OCI-LY7 (cell line): ENCODE measurements around the gene SFT2D3. TPM values are rescaled to one million over a fixed set of nuclear protein-coding genes. Genes with fewer than 3 reads are reported as not detected.

Experiments used
- BruUV-seq: library from RNA; stranded (reverse); fragments of 400-500 nt; replicated peaks from 2 replicates; lab custom pipeline; 2021; lab: Mats Ljungman, UMichigan
- CTCF ChIA-PET: fragments of 300-600 bp; sonication (Branson Sonifier 250); formaldehyde crosslinking; loops from one replicate; lab custom pipeline; 2022; ENCODE audit warnings: antibody characterized with exemption; ENCODE audit not compliant: unreplicated experiment; lab: Charles Lee
- POLR2A ChIA-PET: fragments of 300-600 bp; sonication (Branson Sonifier 250); formaldehyde crosslinking; loops from one replicate; lab custom pipeline; 2022; ENCODE audit warnings: antibody characterized with exemption; lab: Charles Lee
- DNase-seq: peaks from one replicate; pipeline ENCODE4 v3.0.0-alpha.2; 2015; ENCODE audit warnings: low spot score
- H2AFZ ChIP-seq: fragments of 200-600 bp; sonication (generic), shearing (Covaris generic); 2 replicates; pipeline ENCODE4 v1.6.1; 2014; ENCODE audit warnings: mild to moderate bottlenecking, antibody characterized with exemption, low read length, moderate library complexity
- H3K27ac ChIP-seq: fragments of 200-600 bp; sonication (generic); 2 replicates; pipeline ENCODE4 v1.5.1; 2014; ENCODE audit warnings: mixed run types, low read depth, mild to moderate bottlenecking, moderate library complexity, low read length, inconsistent platforms; ENCODE audit not compliant: poor library complexity, severe bottlenecking
- H3K36me3 ChIP-seq: fragments of 200-600 bp; sonication (generic); 2 replicates; pipeline ENCODE4 v1.6.1; 2014; ENCODE audit warnings: mild to moderate bottlenecking, antibody characterized with exemption, low read length, moderate library complexity, mixed read lengths; ENCODE audit not compliant: insufficient read depth
- H3K4me1 ChIP-seq: fragments of 200-600 bp; sonication (generic); 2 replicates; pipeline ENCODE4 v1.5.1; 2014; ENCODE audit warnings: mild to moderate bottlenecking, low read length; ENCODE audit not compliant: insufficient read depth, poor library complexity, severe bottlenecking
- H3K4me2 ChIP-seq: fragments of 200-600 bp; sonication (generic); 2 replicates; pipeline ENCODE4 v1.6.1; 2014; ENCODE audit warnings: mild to moderate bottlenecking, low read length
- H3K4me3 ChIP-seq: fragments of 200-600 bp; sonication (generic); 2 replicates; pipeline ENCODE4 v1.5.1; 2014; ENCODE audit warnings: mild to moderate bottlenecking, low read depth, low read length; ENCODE audit not compliant: poor library complexity, severe bottlenecking
- H3K79me2 ChIP-seq: fragments of 200-600 bp; sonication (generic); 2 replicates; pipeline ENCODE4 v1.6.1; 2016; ENCODE audit warnings: low read depth, mild to moderate bottlenecking, low read length, moderate library complexity, mixed read lengths; ENCODE audit not compliant: insufficient read depth
- H3K9me2 ChIP-seq: fragments of 200-600 bp; sonication (generic); 2 replicates; pipeline ENCODE4 v1.6.1; 2016; ENCODE audit warnings: mild to moderate bottlenecking, low read length, mixed read lengths; ENCODE audit not compliant: insufficient read depth
- H3K9me3 ChIP-seq: fragments of 200-600 bp; sonication (generic); 2 replicates; pipeline ENCODE4 v1.6.1; 2014; ENCODE audit warnings: mild to moderate bottlenecking, mixed run types, low read length, mixed read lengths
- H4K20me1 ChIP-seq: fragments of 200-600 bp; sonication (generic); 2 replicates; pipeline ENCODE4 v1.6.1; 2014; ENCODE audit warnings: mild to moderate bottlenecking, antibody characterized with exemption, low read length, moderate library complexity, mixed read lengths; ENCODE audit not compliant: insufficient read depth
- EZH2phosphoT487 ChIP-seq: fragments of 200-600 bp; sonication (generic); IDR thresholded peaks from 2 replicates; pipeline ENCODE4 v1.6.1; 2018; ENCODE audit warnings: low read depth, borderline replicate concordance, mild to moderate bottlenecking, mixed run types, antibody characterized with exemption, low read length, moderate library complexity, mixed read lengths
- intact Hi-C: fragments of 100-400 bp; cut with micrococcal nuclease; formaldehyde crosslinking; loops from one replicate; pipeline ENCODE4 v1.10.0; 2022; ENCODE audit not compliant: unreplicated experiment
- total RNA-seq, 2 experiments: library from RNA; depleted of rRNA in 1 of 2; stranded (reverse); fragments of >200 nt in 1 of 2; shearing (Covaris generic) in 1 of 2; gene quantifications; 2 replicates each; pipeline ENCODE4 v1.2.3, GENCODE V29; 2014 to 2022
- TF ChIP-seq, protein P1 (sequence below): fragments of 200-600 bp; sonication (generic); conservative IDR thresholded peaks from 2 replicates; pipeline ENCODE4 v1.5.1; 2014; ENCODE audit warnings: mild to moderate bottlenecking, antibody characterized with exemption, low read length, moderate library complexity, mixed read lengths

The SFT2D3 gene
- total RNA-seq, 2 experiments from 2014 or later = 7.6 to 14.3 TPM

DNA sequence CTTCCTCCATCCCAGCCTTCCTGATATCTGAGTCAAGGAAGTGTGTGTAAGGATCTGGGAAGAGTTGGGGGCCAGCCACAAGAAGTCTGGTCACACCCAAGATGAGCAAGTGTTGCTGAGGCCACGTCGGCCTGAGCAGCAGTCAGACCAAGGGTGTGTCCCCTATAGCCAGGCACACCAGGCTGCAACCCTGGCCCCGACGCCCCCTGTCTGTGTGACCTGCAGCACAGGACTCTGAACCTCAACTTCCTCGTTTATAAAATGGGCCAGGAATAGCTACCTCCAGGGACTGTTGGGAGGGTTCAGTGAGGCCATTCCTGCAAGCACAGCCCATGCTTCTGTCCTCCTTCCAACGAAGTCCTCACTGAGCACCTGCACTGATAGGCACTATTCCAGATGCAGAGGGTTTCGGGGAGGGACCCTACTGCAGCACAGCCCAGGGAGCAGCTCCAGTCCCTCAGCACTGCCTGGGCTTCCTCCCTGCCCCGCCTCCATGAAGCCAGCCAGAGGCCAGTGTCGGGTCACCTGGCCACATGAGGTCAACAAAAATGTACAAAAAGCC, 39.3 kb upstream of the SFT2D3 start:
- no peaks in the 10 kb centered on the region; the same call in 1 of the 2 replicates for H3K9me3 ChIP-seq
- intact Hi-C loops = no loop called here
- H3K79me2 ChIP-seq = no peaks in the 10 kb centered on the region
- no peak overlapping the region for H3K4me2 ChIP-seq
- no peak for TF ChIP-seq EZH2phosphoT487
- TF ChIP-seq, protein P1, sequence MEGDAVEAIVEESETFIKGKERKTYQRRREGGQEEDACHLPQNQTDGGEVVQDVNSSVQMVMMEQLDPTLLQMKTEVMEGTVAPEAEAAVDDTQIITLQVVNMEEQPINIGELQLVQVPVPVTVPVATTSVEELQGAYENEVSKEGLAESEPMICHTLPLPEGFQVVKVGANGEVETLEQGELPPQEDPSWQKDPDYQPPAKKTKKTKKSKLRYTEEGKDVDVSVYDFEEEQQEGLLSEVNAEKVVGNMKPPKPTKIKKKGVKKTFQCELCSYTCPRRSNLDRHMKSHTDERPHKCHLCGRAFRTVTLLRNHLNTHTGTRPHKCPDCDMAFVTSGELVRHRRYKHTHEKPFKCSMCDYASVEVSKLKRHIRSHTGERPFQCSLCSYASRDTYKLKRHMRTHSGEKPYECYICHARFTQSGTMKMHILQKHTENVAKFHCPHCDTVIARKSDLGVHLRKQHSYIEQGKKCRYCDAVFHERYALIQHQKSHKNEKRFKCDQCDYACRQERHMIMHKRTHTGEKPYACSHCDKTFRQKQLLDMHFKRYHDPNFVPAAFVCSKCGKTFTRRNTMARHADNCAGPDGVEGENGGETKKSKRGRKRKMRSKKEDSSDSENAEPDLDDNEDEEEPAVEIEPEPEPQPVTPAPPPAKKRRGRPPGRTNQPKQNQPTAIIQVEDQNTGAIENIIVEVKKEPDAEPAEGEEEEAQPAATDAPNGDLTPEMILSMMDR = no peak
- no peaks in the 10 kb centered on the region for H3K4me1 ChIP-seq
- H3K4me3 ChIP-seq = no peak overlapping the region
- CTCF ChIA-PET = no interaction called here
- H3K36me3 ChIP-seq = no peaks in the 10 kb centered on the region
- H3K27ac ChIP-seq = no peak overlapping the region
- BruUV-seq = no TSS peak
- no peaks in the 10 kb centered on the region for H3K9me2 ChIP-seq
- no peaks in the 10 kb centered on the region for H4K20me1 ChIP-seq
- no peak for DNase-seq
- no peak overlapping the region for H2AFZ ChIP-seq
- POLR2A ChIA-PET = no interaction called here

DNA sequence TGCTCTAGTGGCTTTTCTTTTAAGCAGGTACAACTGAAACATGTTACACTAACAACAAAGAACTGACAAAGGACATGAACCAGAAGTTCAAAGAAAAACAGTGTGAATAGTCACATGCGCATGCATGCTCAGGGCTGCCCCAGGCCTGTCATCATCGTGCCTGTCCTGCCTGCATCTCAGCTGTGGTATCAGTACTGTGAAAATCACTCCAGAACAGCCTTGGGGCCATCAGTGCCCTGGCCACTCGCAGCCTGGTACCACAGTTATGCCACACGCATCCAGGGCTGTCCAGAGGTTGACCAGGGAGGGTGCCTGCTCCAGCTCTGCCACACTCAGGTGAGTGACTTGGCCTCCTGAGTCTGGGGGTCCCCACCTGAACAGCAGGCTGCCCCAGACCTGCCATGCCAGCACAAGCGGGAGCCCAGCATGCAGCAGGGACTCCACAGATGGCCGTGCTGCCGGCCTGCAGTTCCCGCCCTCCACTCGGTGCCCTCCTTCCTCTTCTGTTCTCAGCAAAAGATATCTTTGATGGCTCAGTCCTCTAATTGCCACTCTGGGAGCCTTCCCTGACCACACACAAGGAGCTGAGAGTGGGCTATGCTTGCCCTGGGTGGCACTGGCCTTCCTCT, 38.2 kb upstream of the SFT2D3 start:
- Histone ChIP-seq H3K9me2 (no peaks in the 10 kb centered on the region), H3K4me2 (no peak overlapping the region), H3K36me3 (no peaks in the 10 kb centered on the region), H4K20me1 (no peaks in the 10 kb centered on the region), H3K4me1 (no peaks in the 10 kb centered on the region), H3K27ac (no peak overlapping the region), H3K9me3 (no peaks in the 10 kb centered on the region; the same call in 1 of the 2 replicates), H3K79me2 (no peaks in the 10 kb centered on the region), H3K4me3 (no peak overlapping the region), H2AFZ (no peak overlapping the region)
- TF ChIP-seq, protein P1 = no peak
- no peak for TF ChIP-seq EZH2phosphoT487
- no TSS peak for BruUV-seq
- no peak for DNase-seq
- intact Hi-C loops = no loop called here
- ChIA-PET POLR2A (no interaction called here), CTCF (no interaction called here)

DNA sequence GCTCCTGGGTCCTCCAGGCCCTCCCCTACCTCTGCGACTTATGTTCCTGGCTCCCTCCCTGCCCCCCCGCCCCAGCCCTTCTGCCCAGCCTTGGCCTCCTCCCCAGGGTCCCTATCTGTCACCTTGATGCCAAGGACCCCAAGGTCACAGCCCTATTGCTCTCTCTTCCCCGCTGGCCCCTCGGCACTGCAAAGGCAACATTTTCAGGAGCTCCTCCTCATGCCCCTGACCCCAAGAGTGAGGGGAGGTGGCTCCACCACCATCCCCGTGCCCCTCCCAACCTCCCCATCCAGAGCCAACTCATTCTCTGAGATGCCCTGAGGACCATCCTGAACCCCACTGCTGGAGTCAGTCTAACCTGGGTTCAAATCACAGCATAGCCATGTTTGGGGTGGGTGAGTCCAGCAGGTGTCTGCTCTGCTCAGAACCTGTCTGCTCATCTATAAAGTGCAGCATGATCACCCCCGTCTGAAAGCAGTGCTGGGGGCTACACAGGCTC, 37.7 kb upstream of the SFT2D3 start:
- DNase-seq = no peak
- intact Hi-C loops = no loop called here
- H3K4me1 ChIP-seq = no peaks in the 10 kb centered on the region
- no peaks in the 10 kb centered on the region; the same call in 1 of the 2 replicates for H3K9me3 ChIP-seq
- H3K79me2 ChIP-seq = no peaks in the 10 kb centered on the region
- H3K36me3 ChIP-seq = no peaks in the 10 kb centered on the region
- H3K4me2 ChIP-seq = no peak overlapping the region
- no peak for TF ChIP-seq EZH2phosphoT487
- TF ChIP-seq, protein P1 = no peak
- no peaks in the 10 kb centered on the region for H4K20me1 ChIP-seq
- H3K4me3 ChIP-seq = no peak overlapping the region
- ChIA-PET CTCF (no interaction called here), POLR2A (interaction anchor here (0.5 kb wide), 1 partner anchor 16 kb away, joined by 3 read pairs; no protein-coding TSS in a partner anchor)
- no peak overlapping the region for H2AFZ ChIP-seq
- H3K27ac ChIP-seq = no peak overlapping the region
- H3K9me2 ChIP-seq = no peaks in the 10 kb centered on the region
- no TSS peak for BruUV-seq
